H9 (cell line): ENCODE results near the gene VSIR. TPM values are rescaled to one million over a fixed set of nuclear protein-coding genes. Genes with fewer than 3 reads are reported as not detected.

ENCODE experiments used
- DNase-seq: peaks from one replicate; pipeline ENCODE4 v3.0.0-alpha.2; 2017
- H2AFZ ChIP-seq: one replicate; pipeline ENCODE4 v1.6.1; 2013; ENCODE audit warnings: mild to moderate bottlenecking, low read length, control low read depth, moderate library complexity
- H2AK5ac ChIP-seq: 2 replicates; pipeline ENCODE4 v1.6.1; 2013; ENCODE audit warnings: low read length, control low read depth, mixed read lengths; ENCODE audit not compliant: insufficient read length
- H2BK120ac ChIP-seq: one replicate; pipeline ENCODE4 v1.6.1; 2013; ENCODE audit warnings: low read depth, mild to moderate bottlenecking, low read length, control low read depth, inconsistent platforms; ENCODE audit not compliant: poor library complexity, severe bottlenecking
- H2BK12ac ChIP-seq: 2 replicates; pipeline ENCODE4 v1.6.1; 2013; ENCODE audit warnings: low read length, control low read depth, mixed read lengths, low read depth; ENCODE audit not compliant: insufficient read length
- H2BK15ac ChIP-seq: 2 replicates; pipeline ENCODE4 v1.6.1; 2013; ENCODE audit warnings: low read depth, low read length, control low read depth
- H2BK20ac ChIP-seq: one replicate; pipeline ENCODE4 v1.6.1; 2013; ENCODE audit warnings: low read depth, mild to moderate bottlenecking, low read length, control low read depth, inconsistent platforms; ENCODE audit not compliant: poor library complexity, severe bottlenecking
- H2BK5ac ChIP-seq: 2 replicates; pipeline ENCODE4 v1.6.1; 2013; ENCODE audit warnings: low read length, control low read depth, mixed read lengths; ENCODE audit not compliant: insufficient read length
- H3K14ac ChIP-seq: 2 replicates; pipeline ENCODE4 v1.6.1; 2013; ENCODE audit warnings: low read length, control low read depth; ENCODE audit not compliant: insufficient read depth
- H3K18ac ChIP-seq: 2 replicates; pipeline ENCODE4 v1.6.1; 2013; ENCODE audit warnings: low read depth, mild to moderate bottlenecking, mixed read lengths, low read length, control low read depth; ENCODE audit not compliant: insufficient read length
- H3K23ac ChIP-seq: 2 replicates; pipeline ENCODE4 v1.6.1; 2013; ENCODE audit warnings: low read length, control low read depth, mixed read lengths, low read depth; ENCODE audit not compliant: insufficient read length
- H3K23me2 ChIP-seq: 2 replicates; pipeline ENCODE4 v1.6.1; 2013; ENCODE audit warnings: low read depth, mild to moderate bottlenecking, mixed read lengths, low read length, control low read depth; ENCODE audit not compliant: insufficient read length, poor library complexity, severe bottlenecking
- H3K27ac ChIP-seq: 2 replicates; pipeline ENCODE4 v1.5.1; 2013; ENCODE audit warnings: low read length, control low read depth, mixed read lengths, low read depth; ENCODE audit not compliant: insufficient read length
- H3K27me3 ChIP-seq: 2 replicates; pipeline ENCODE4 v1.6.1; 2013; ENCODE audit warnings: low read length, control low read depth, inconsistent platforms; ENCODE audit not compliant: insufficient read depth
- H3K4ac ChIP-seq: 2 replicates; pipeline ENCODE4 v1.6.1; 2013; ENCODE audit warnings: low read depth, mild to moderate bottlenecking, control low read depth, inconsistent platforms, low read length, moderate library complexity
- H3K4me1 ChIP-seq: 2 replicates; pipeline ENCODE4 v1.6.1; 2013; ENCODE audit warnings: low read length, control low read depth, inconsistent platforms; ENCODE audit not compliant: insufficient read depth
- H3K4me2 ChIP-seq: 2 replicates; pipeline ENCODE4 v1.6.1; 2013; ENCODE audit warnings: low read length, control low read depth, mixed read lengths; ENCODE audit not compliant: insufficient read length, insufficient read depth
- H3K56ac ChIP-seq: 2 replicates; pipeline ENCODE4 v1.6.1; 2013; ENCODE audit warnings: low read depth, mild to moderate bottlenecking, mixed read lengths, low read length, control low read depth; ENCODE audit not compliant: insufficient read length
- H3K79me1 ChIP-seq: 2 replicates; pipeline ENCODE4 v1.6.1; 2013; ENCODE audit warnings: low read depth, mild to moderate bottlenecking, moderate library complexity, low read length, control low read depth, inconsistent platforms; ENCODE audit not compliant: insufficient read depth, poor library complexity, severe bottlenecking
- H3K79me2 ChIP-seq: 2 replicates; pipeline ENCODE4 v1.6.1; 2013; ENCODE audit warnings: low read length, control low read depth, inconsistent platforms; ENCODE audit not compliant: insufficient read depth
- H3K9ac ChIP-seq: 2 replicates; pipeline ENCODE4 v1.6.1; 2013; ENCODE audit warnings: low read length, control low read depth, mixed read lengths; ENCODE audit not compliant: insufficient read length; ENCODE audit errors: extremely low read depth
- H3K9me3 ChIP-seq: one replicate; pipeline ENCODE4 v1.6.1; 2013; ENCODE audit warnings: low read depth, low read length, inconsistent platforms; ENCODE audit not compliant: control insufficient read depth
- H3T11ph ChIP-seq: one replicate; pipeline ENCODE4 v1.6.1; 2013; ENCODE audit warnings: mild to moderate bottlenecking, low read length, control low read depth, inconsistent platforms
- H4K20me1 ChIP-seq: one replicate; pipeline ENCODE4 v1.6.1; 2013; ENCODE audit not compliant: control insufficient read depth, insufficient read length, insufficient read depth
- H4K5ac ChIP-seq: 2 replicates; pipeline ENCODE4 v1.6.1; 2013; ENCODE audit warnings: low read depth, mild to moderate bottlenecking, mixed read lengths, low read length, control low read depth; ENCODE audit not compliant: insufficient read length
- H4K8ac ChIP-seq: replicated peaks from 2 replicates; pipeline ENCODE4 v1.6.1; 2013; ENCODE audit warnings: low read length, control low read depth, mixed read lengths, low read depth; ENCODE audit not compliant: insufficient read length
- H4K91ac ChIP-seq: 2 replicates; pipeline ENCODE4 v1.6.1; 2013; ENCODE audit warnings: low read depth, mild to moderate bottlenecking, moderate library complexity, mixed read lengths, low read length, control low read depth; ENCODE audit not compliant: insufficient read length
- H3K27ac Mint-ChIP-seq, 3 experiments: 2 replicates in 2 of 3; 3 replicates in 1 of 3; pipeline ENCODE4 v1.8.0; 2020 to 2021; ENCODE audit warnings: mixed read lengths in 3 of 3, mild to moderate bottlenecking in 1 of 3, moderate library complexity in 1 of 3
- H3K27me3 Mint-ChIP-seq: 2 replicates; pipeline ENCODE4 v1.8.0; 2021; ENCODE audit warnings: low read depth, mild to moderate bottlenecking, moderate library complexity, mixed read lengths
- H3K36me3 Mint-ChIP-seq, 3 experiments: 2 replicates in 2 of 3; 3 replicates in 1 of 3; pipeline ENCODE4 v1.8.0; 2020 to 2021; ENCODE audit warnings: low read depth in 3 of 3, mixed read lengths in 3 of 3; ENCODE audit not compliant: insufficient read depth in 1 of 3
- H3K4me1 Mint-ChIP-seq, 2 experiments: 2 replicates each; pipeline ENCODE4 v1.8.0; 2020; ENCODE audit warnings: mixed read lengths in 2 of 2
- H3K4me3 Mint-ChIP-seq, 2 experiments: 2 replicates in 1 of 2; 3 replicates in 1 of 2; pipeline ENCODE4 v1.8.0; 2020 to 2021; ENCODE audit warnings: mild to moderate bottlenecking in 2 of 2, mixed read lengths in 2 of 2, moderate library complexity in 1 of 2
- H3K9me3 Mint-ChIP-seq, 2 experiments: 2 replicates in 1 of 2; 3 replicates in 1 of 2; pipeline ENCODE4 v1.8.0; 2020; ENCODE audit warnings: mild to moderate bottlenecking in 2 of 2, mixed read lengths in 2 of 2, moderate library complexity in 1 of 2
- CTCF ChIP-seq: fragments of 200-600 bp; sonication (generic); conservative IDR thresholded peaks from 3 replicates; pipeline ENCODE4 v1.8.0; 2021; ENCODE audit warnings: antibody characterized with exemption, mild to moderate bottlenecking
- WGBS: extraction: QIAGEN DNeasy Blood & Tissue Kit; methylation state at CpG from one replicate; pipeline ENCODE4 v1.1.7; 2013; ENCODE audit warnings: missing lambda C conversion rate, low lambda C conversion rate, mixed read lengths; ENCODE audit not compliant: insufficient read length; ENCODE audit errors: extremely low coverage; 5-methylcytosine and 5-hydroxymethylcytosine counted together
- total RNA-seq: library from RNA; stranded (reverse); gene quantifications from 2 replicates; pipeline ENCODE4 v1.2.1, GENCODE V29; 2021

The VSIR gene
- total RNA-seq, 1 experiment from 2014 or later: 0.11 TPM

- H3K27ac ChIP-seq: no peak overlapping the region
- no peak overlapping the region for H4K91ac ChIP-seq
- no peaks in the 10 kb centered on the region for H4K20me1 ChIP-seq
- no peaks in the 10 kb centered on the region for H3K79me2 ChIP-seq
- peaks cover 0 to 3% of the 10 kb centered on the region in 2 experiments; a peak in 1 of 5 replicates for H3K9me3 Mint-ChIP-seq
- no peak overlapping the region for H3T11ph ChIP-seq
- H2BK15ac ChIP-seq: no peak overlapping the region
- no CpG with 5 or more reads among the region's 2 CpGs for whole genome bisulfite sequencing
- H3K79me1 ChIP-seq: no peaks in the 10 kb centered on the region
- H3K36me3 Mint-ChIP-seq: no peaks in the 10 kb centered on the region; a peak in 1 of 7 replicates
- peaks cover 39% of the 10 kb centered on the region for H3K27me3 Mint-ChIP-seq
- H3K4me1 ChIP-seq: no peaks in the 10 kb centered on the region
- H3K23ac ChIP-seq: no peak overlapping the region
- H3K27me3 ChIP-seq: peaks cover 5% of the 10 kb centered on the region; the same call in 1 of the 2 replicates
- TF ChIP-seq CTCF: no peak
- DNase-seq: no peak
- peaks cover 3 to 10% of the 10 kb centered on the region in 2 experiments; a peak in 2 of 4 replicates for H3K4me1 Mint-ChIP-seq
- H3K9ac ChIP-seq: no peak overlapping the region
- H3K4me2 ChIP-seq: no peak overlapping the region
- H3K9me3 ChIP-seq: no peaks in the 10 kb centered on the region
- H2BK120ac ChIP-seq: no peak overlapping the region
- no peak overlapping the region for H2BK12ac ChIP-seq
- H3K23me2 ChIP-seq: no peaks in the 10 kb centered on the region
- no peak overlapping the region for H3K27ac Mint-ChIP-seq
- no peak overlapping the region for H3K4me3 Mint-ChIP-seq
- H4K8ac ChIP-seq: no peak overlapping the region
- no peak overlapping the region for H4K5ac ChIP-seq
- H3K14ac ChIP-seq: no peak overlapping the region; the same call in 1 of the 2 replicates
- H2BK5ac ChIP-seq: no peak overlapping the region
- H2AFZ ChIP-seq: no peak overlapping the region
- H2BK20ac ChIP-seq: no peak overlapping the region
- H3K18ac ChIP-seq: no peak overlapping the region
- no peak overlapping the region for H3K56ac ChIP-seq
- H2AK5ac ChIP-seq: no peak overlapping the region
- H3K4ac ChIP-seq: no peak overlapping the region
Observed at GRCh38 chr10:71776481-71776925, 3.2 kb upstream of the VSIR start.
